Progenitor cell of endocrine pancreas (in vitro differentiated cells): ENCODE results near the gene CCDC13. TPM values are rescaled to one million over a fixed set of nuclear protein-coding genes. Genes with fewer than 3 reads are reported as not detected.

Source experiments
- DNase-seq: peaks from one replicate; pipeline ENCODE4 v3.0.0; 2021; ENCODE audit warnings: low spot score; ENCODE audit not compliant: unreplicated experiment
- H3K27ac Mint-ChIP-seq: 2 replicates; pipeline ENCODE4 v1.8.0; 2021; ENCODE audit warnings: mild to moderate bottlenecking, moderate library complexity, mixed read lengths
- H3K27me3 Mint-ChIP-seq: 2 replicates; pipeline ENCODE4 v1.8.0; 2021; ENCODE audit warnings: mixed read lengths
- H3K36me3 Mint-ChIP-seq: 2 replicates; pipeline ENCODE4 v1.8.0; 2022; ENCODE audit warnings: mixed read lengths; ENCODE audit not compliant: insufficient read depth
- H3K4me1 Mint-ChIP-seq: 2 replicates; pipeline ENCODE4 v1.8.0; 2021; ENCODE audit warnings: low read depth, mixed read lengths
- H3K4me3 Mint-ChIP-seq: 2 replicates; pipeline ENCODE4 v1.8.0; 2021; ENCODE audit warnings: low read depth, mild to moderate bottlenecking, moderate library complexity, mixed read lengths
- H3K9me3 Mint-ChIP-seq: 2 replicates; pipeline ENCODE4 v1.8.0; 2021; ENCODE audit warnings: low read depth, mixed read lengths
- total RNA-seq: library from RNA; stranded (reverse); gene quantifications from 2 replicates; pipeline ENCODE4 v1.2.1, GENCODE V29; 2021
- TF ChIP-seq, protein P1 (sequence below): fragments of 200-600 bp; sonication (generic); IDR thresholded peaks from one replicate; pipeline ENCODE4 v1.5.0; 2021; ENCODE audit warnings: antibody characterized with exemption, mild to moderate bottlenecking; ENCODE audit not compliant: unreplicated experiment

The CCDC13 gene
- total RNA-seq, 1 donor from 2014 or later, result 2.3 TPM

DNA sequence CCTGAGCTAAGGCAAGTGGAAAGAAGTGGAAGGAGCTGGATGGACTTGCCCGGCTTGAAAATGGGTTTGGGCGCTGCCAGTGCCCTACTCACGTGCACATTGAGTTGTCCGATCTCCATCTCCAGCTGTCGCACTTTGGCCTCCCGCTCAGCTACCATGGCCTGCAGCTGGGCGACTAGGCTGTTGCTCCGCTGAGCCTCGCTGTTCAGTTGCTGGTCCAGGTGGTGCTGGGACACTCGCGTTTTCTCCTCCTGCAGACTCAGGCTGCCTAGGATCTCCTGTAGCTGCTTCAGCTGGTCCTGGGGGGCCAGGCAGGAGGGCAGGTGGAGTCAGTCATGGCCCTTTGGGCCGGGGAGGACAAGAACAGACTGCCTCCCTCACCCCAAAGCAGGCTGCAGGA, 37.4 kb downstream of the CCDC13 start:
- TF ChIP-seq, protein P1, sequence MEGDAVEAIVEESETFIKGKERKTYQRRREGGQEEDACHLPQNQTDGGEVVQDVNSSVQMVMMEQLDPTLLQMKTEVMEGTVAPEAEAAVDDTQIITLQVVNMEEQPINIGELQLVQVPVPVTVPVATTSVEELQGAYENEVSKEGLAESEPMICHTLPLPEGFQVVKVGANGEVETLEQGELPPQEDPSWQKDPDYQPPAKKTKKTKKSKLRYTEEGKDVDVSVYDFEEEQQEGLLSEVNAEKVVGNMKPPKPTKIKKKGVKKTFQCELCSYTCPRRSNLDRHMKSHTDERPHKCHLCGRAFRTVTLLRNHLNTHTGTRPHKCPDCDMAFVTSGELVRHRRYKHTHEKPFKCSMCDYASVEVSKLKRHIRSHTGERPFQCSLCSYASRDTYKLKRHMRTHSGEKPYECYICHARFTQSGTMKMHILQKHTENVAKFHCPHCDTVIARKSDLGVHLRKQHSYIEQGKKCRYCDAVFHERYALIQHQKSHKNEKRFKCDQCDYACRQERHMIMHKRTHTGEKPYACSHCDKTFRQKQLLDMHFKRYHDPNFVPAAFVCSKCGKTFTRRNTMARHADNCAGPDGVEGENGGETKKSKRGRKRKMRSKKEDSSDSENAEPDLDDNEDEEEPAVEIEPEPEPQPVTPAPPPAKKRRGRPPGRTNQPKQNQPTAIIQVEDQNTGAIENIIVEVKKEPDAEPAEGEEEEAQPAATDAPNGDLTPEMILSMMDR, result no peak
- DNase-seq, result no peak
- Mint-ChIP-seq H3K27me3 (no peaks in the 10 kb centered on the region), H3K9me3 (peaks cover 3% of the 10 kb centered on the region), H3K4me1 (peaks cover 9% of the 10 kb centered on the region), H3K36me3 (no peaks in the 10 kb centered on the region), H3K4me3 (no peak overlapping the region), H3K27ac (no peak overlapping the region)

DNA sequence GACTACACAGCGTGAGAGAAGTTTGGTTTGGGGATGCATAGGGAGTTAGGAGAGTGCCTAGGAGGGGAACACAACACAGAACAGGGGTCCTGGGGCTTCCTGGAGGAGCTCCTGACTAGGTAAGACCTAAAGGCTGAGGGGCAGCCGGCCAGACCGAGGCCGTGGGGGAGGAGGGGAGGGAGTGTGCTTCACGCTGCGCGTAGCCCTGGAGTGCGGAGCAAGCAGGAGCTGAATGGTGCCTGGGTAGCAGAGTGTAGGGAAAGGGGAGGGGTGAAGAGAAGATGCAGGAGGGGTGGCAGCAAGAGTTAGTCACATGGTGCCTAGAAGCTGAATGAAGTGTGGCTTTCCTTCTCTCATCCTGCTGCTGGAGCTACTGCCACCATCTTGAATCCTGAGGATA, 38.0 kb downstream of the CCDC13 start:
- H3K36me3 Mint-ChIP-seq, result no peaks in the 10 kb centered on the region
- TF ChIP-seq, protein P1, result no peak
- no peaks in the 10 kb centered on the region for H3K27me3 Mint-ChIP-seq
- no peak overlapping the region for H3K4me3 Mint-ChIP-seq
- no peak for DNase-seq
- peaks cover 3% of the 10 kb centered on the region for H3K9me3 Mint-ChIP-seq
- H3K27ac Mint-ChIP-seq, result no peak overlapping the region
- H3K4me1 Mint-ChIP-seq, result peaks cover 9% of the 10 kb centered on the region

DNA sequence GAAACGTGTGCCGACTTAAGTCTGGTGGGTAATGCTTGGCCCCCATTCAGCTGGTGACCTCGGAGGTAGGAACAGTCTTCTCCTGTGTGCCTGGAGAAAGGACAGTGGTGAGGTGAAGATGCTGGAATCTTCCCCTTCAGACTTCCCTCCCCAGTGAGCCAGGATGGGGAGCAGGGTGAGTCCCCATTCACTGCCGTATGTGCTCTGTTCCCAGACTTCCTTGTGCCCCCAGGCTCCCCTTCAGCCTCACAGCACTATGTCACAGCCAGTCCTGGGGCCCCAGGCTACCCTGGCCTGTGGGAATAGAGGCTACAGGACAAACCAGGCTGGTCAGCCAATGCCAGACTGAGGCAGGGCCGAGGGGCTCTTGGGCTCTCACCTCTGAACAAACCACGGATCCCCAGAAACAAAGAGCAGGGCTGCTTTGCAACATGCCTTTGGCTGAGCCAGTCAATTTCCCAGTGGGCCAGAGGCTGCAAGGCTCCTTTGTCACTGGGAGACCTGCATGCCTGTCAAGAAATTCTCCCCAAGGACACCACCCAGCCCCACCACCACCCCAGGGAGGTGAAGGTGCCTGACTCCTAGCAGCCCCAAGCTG, 38.7 kb downstream of the CCDC13 start:
- TF ChIP-seq, protein P1, result no peak
- Mint-ChIP-seq H3K9me3 (peaks cover 3% of the 10 kb centered on the region), H3K4me1 (peaks cover 9% of the 10 kb centered on the region), H3K4me3 (no peak overlapping the region), H3K36me3 (no peaks in the 10 kb centered on the region), H3K27ac (no peak overlapping the region), H3K27me3 (no peaks in the 10 kb centered on the region)
- DNase-seq, result no peak

DNA sequence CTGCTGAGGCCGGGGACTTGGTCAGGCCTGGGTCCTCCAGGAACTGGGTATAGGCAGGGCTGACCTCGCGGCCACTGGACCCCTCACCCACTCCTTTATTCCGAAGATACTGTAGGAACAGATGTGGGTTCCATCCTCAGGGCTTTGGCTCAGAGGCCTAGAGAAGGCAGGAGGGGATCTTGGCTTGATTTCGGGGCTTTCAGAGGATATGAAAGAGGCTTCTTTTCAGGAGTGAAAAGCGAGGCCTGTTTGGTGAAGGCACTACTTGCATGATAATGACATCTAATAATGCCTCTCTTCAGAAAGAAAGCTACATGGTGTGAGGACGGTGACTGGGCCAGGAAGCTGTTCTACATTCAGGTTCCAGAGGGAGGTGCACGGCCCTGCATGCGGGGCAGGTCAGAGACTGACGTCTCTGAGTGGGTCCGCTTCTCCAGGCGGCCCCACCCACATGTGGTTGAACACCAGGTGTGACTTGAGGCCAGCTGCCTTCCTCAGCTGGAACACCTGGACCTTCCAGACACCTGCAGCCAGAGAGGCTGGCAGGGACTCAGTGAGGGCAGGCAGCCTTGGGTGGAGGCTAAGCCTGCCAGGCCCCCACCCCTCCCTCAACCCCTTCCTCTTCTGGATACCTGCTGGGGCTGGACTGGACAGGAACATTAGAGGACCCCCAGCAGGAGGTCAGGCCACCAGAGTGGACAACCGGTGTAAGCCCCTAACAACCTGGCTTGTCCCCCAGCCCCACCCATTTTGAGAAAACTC, 39.4 kb downstream of the CCDC13 start:
- H3K4me1 Mint-ChIP-seq, result peaks cover 9% of the 10 kb centered on the region
- H3K9me3 Mint-ChIP-seq, result peaks cover 3% of the 10 kb centered on the region
- no peaks in the 10 kb centered on the region for H3K27me3 Mint-ChIP-seq
- H3K4me3 Mint-ChIP-seq, result no peak overlapping the region
- H3K36me3 Mint-ChIP-seq, result no peaks in the 10 kb centered on the region
- H3K27ac Mint-ChIP-seq, result no peak overlapping the region
- no peak for DNase-seq
- TF ChIP-seq, protein P1, result no peak

DNA sequence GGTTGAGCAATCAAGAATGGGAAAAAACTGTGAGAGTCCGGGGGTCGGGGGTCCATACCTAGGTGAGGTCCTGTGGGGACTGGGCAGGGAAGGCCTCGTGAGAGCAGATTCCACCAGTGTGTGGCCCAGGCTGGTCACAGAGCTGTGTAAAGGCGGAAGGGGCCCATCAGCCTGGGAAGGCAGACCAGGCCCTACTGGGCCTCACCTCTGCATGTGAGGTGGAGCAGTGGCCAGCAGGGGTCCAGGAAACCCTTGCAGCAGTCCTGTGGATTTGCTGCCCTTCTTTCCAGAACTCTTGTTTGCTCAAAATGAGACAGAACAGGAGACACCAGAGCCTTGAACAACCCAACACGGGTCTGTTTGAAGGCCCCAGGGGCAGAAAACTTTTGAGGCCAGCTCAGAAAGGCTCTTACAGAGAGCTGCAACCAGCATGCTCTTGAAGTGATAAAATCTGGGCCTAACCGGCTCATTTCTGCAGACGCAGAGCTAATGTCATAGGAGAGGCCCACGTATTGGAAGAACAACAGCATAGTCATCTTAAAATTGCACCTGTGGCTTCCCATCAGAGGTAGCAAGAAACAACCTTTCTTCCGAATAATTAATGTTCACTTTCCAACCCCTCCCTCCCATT, 40.1 kb downstream of the CCDC13 start:
- H3K36me3 Mint-ChIP-seq, result no peaks in the 10 kb centered on the region
- DNase-seq, result no peak
- TF ChIP-seq, protein P1, result peak; percentile 49
- peaks cover 9% of the 10 kb centered on the region for H3K4me1 Mint-ChIP-seq
- peaks cover 2% of the 10 kb centered on the region for H3K27me3 Mint-ChIP-seq
- H3K9me3 Mint-ChIP-seq, result no peaks in the 10 kb centered on the region
- no peak overlapping the region for H3K27ac Mint-ChIP-seq
- no peak overlapping the region for H3K4me3 Mint-ChIP-seq
